Neural cell (in vitro differentiated cells): Measurements from ENCODE around the gene SMARCB1. TPM values are rescaled to one million over a fixed set of nuclear protein-coding genes. Genes with fewer than 3 reads are reported as not detected.

Experiments used
- H2AFZ ChIP-seq: fragments of 200-600, 300-800 bp; sonication (generic), shearing (Covaris generic); 2 replicates; pipeline ENCODE4 v1.6.0; 2014; ENCODE audit warnings: low read depth, mild to moderate bottlenecking, antibody characterized with exemption, low read length, moderate library complexity
- H3F3A ChIP-seq: fragments of 200-600 bp; shearing (Covaris generic); 2 replicates; pipeline ENCODE4 v1.6.1; 2016; ENCODE audit warnings: mild to moderate bottlenecking, moderate library complexity, mixed read lengths, antibody characterized with exemption, low read length; ENCODE audit not compliant: insufficient read depth, poor library complexity, severe bottlenecking
- H3K27ac ChIP-seq: fragments of 200-600, 300-800 bp; sonication (generic), shearing (Covaris generic); 2 replicates; pipeline ENCODE4 v1.5.1; 2014; ENCODE audit warnings: mild to moderate bottlenecking, low read length, moderate library complexity
- H3K27me3 ChIP-seq: fragments of 300-800, 200-600 bp; sonication (generic), shearing (Covaris generic); 2 replicates; pipeline ENCODE4 v1.6.0; 2014; ENCODE audit warnings: mild to moderate bottlenecking, low read depth, low read length, moderate library complexity; ENCODE audit not compliant: insufficient read depth
- H3K36me3 ChIP-seq: fragments of 300-800, 200-600 bp; sonication (generic), shearing (Covaris generic); 2 replicates; pipeline ENCODE4 v1.5.1; 2014; ENCODE audit warnings: mild to moderate bottlenecking, antibody characterized with exemption, low read length, moderate library complexity; ENCODE audit not compliant: insufficient read depth
- H3K4me2 ChIP-seq: fragments of 300-800, 200-600 bp; sonication (generic), shearing (Covaris generic); 2 replicates; pipeline ENCODE4 v1.6.0; 2014; ENCODE audit warnings: mild to moderate bottlenecking, low read length
- H3K4me3 ChIP-seq: fragments of 300-800, 200-600 bp; sonication (generic), shearing (Covaris generic); 2 replicates; pipeline ENCODE4 v1.5.1; 2014; ENCODE audit warnings: mild to moderate bottlenecking, low read length, moderate library complexity
- H3K79me2 ChIP-seq: fragments of 200-600 bp; shearing (Covaris generic); replicated peaks from 2 replicates; pipeline ENCODE4 v1.6.0; 2014; ENCODE audit warnings: mild to moderate bottlenecking, low read length, moderate library complexity; ENCODE audit not compliant: insufficient read depth
- H3K9ac ChIP-seq: fragments of 300-800, 200-600 bp; sonication (generic), shearing (Covaris generic); 2 replicates; pipeline ENCODE4 v1.6.1; 2016; ENCODE audit warnings: mild to moderate bottlenecking, low read length, mixed read lengths
- H3K9me2 ChIP-seq: fragments of 200-600 bp; shearing (Covaris generic); 2 replicates; pipeline ENCODE4 v1.6.1; 2016; ENCODE audit warnings: mild to moderate bottlenecking, low read length, mixed read lengths; ENCODE audit not compliant: insufficient read depth
- H3K9me3 ChIP-seq: fragments of 200-600, 300-800 bp; sonication (generic), shearing (Covaris generic); 2 replicates; pipeline ENCODE4 v1.6.1; 2016; ENCODE audit warnings: mild to moderate bottlenecking, mixed run types, low read length, moderate library complexity, mixed read lengths
- H4K20me1 ChIP-seq: fragments of 200-600 bp; shearing (Covaris generic); 2 replicates; pipeline ENCODE4 v1.6.1; 2016; ENCODE audit warnings: mild to moderate bottlenecking, mixed run types; ENCODE audit not compliant: insufficient read depth
- EP300 ChIP-seq: fragments of 450-650 bp; conservative IDR thresholded peaks from 2 replicates; pipeline ENCODE4 v1.6.1; 2014; ENCODE audit warnings: antibody characterized with exemption, mild to moderate bottlenecking, moderate library complexity; ENCODE audit not compliant: poor library complexity, severe bottlenecking
- EZH2 ChIP-seq: fragments of 200-600, 300-800 bp; shearing (Covaris generic), sonication (generic); IDR thresholded peaks from 2 replicates; pipeline ENCODE4 v1.6.1; 2014; ENCODE audit warnings: antibody characterized with exemption, low read length, borderline replicate concordance, mild to moderate bottlenecking; ENCODE audit not compliant: insufficient read depth, poor library complexity, severe bottlenecking
- MXI1 ChIP-seq: fragments of 450-650 bp; conservative IDR thresholded peaks from 2 replicates; pipeline ENCODE4 v1.6.1; 2014; ENCODE audit warnings: antibody characterized with exemption, mild to moderate bottlenecking; ENCODE audit not compliant: poor library complexity, severe bottlenecking
- POLR2AphosphoS5 ChIP-seq: IDR thresholded peaks from 2 replicates; pipeline ENCODE4 v1.6.1; 2012
- RAD21 ChIP-seq: fragments of 450-650 bp; conservative IDR thresholded peaks from 2 replicates; pipeline ENCODE4 v1.6.1; 2014; ENCODE audit warnings: antibody characterized with exemption, mild to moderate bottlenecking, moderate library complexity
- SMC3 ChIP-seq: fragments of 450-650 bp; conservative IDR thresholded peaks from 2 replicates; pipeline ENCODE4 v1.6.1; 2014; ENCODE audit warnings: antibody characterized with exemption, mild to moderate bottlenecking, moderate library complexity; ENCODE audit not compliant: poor library complexity
- TAF1 ChIP-seq: IDR thresholded peaks from 2 replicates; pipeline ENCODE4 v1.6.1; 2012; ENCODE audit warnings: low read depth
- polyA plus RNA-seq: library from polyadenylated mRNA; depleted of rRNA; stranded (reverse); fragments of >200 nt; gene quantifications from 2 replicates; pipeline ENCODE4 v1.2.3, GENCODE V29; 2014
- TF ChIP-seq, protein P1 (sequence below): fragments of 450-650 bp; IDR thresholded peaks from 2 replicates; pipeline ENCODE4 v1.5.1; 2014; ENCODE audit warnings: antibody characterized with exemption, mild to moderate bottlenecking, moderate library complexity; ENCODE audit not compliant: poor library complexity, severe bottlenecking
- TF ChIP-seq, protein P2 (sequence below): IDR thresholded peaks from 2 replicates; pipeline ENCODE4 v1.6.1; 2012; ENCODE audit warnings: borderline replicate concordance

Gene SMARCB1
- polyA plus RNA-seq, 1 donor from 2014 or later, result 97.5 TPM

DNA sequence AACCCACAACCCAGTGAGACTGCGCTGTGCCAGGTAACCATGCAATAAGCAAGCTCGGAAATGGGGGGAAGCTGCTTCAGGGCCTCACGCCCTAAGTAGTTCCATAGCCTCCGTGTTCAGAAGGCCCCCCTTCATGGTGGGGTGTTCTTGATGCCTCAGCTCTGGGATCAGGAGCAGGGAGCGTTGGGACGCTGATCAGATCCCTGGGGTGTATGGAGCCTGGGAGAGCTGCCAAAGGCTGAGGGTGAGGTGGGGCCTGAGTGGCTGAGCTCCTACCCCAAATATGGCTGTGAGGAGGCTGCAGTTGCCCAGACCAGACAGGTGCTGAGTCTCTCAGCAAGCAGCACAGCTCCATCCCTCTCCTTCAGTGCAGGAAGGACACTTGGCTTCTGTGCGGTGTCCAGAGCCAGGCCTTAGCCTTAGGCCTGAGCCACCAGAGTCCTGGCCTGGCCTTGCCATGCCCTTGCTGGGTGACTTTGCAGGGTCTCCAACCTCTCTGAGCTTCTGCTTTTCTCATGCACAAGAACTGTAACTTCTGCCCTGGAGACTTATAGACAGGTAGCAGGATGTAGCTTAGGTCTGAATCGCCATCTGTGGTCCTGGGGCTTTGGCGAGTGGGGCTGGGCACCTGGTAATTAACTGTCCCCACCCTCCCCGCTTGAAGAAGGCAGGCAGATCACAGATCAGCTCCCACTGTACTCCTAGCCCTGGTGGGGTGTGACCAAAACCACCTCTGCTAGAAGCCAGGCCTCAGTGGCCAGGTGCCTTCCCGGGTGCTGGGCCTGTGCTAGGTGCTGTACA lies 8.8 kb upstream of the SMARCB1 start:
- no peak overlapping the region for H3K4me2 ChIP-seq
- no peaks in the 10 kb centered on the region for H4K20me1 ChIP-seq
- no peak overlapping the region for H3K4me3 ChIP-seq
- H2AFZ ChIP-seq, result no peak overlapping the region
- H3F3A ChIP-seq, result no peaks in the 10 kb centered on the region
- TF ChIP-seq, protein P1, sequence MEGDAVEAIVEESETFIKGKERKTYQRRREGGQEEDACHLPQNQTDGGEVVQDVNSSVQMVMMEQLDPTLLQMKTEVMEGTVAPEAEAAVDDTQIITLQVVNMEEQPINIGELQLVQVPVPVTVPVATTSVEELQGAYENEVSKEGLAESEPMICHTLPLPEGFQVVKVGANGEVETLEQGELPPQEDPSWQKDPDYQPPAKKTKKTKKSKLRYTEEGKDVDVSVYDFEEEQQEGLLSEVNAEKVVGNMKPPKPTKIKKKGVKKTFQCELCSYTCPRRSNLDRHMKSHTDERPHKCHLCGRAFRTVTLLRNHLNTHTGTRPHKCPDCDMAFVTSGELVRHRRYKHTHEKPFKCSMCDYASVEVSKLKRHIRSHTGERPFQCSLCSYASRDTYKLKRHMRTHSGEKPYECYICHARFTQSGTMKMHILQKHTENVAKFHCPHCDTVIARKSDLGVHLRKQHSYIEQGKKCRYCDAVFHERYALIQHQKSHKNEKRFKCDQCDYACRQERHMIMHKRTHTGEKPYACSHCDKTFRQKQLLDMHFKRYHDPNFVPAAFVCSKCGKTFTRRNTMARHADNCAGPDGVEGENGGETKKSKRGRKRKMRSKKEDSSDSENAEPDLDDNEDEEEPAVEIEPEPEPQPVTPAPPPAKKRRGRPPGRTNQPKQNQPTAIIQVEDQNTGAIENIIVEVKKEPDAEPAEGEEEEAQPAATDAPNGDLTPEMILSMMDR, result no peak
- no peak for TF ChIP-seq TAF1
- H3K79me2 ChIP-seq, result no peaks in the 10 kb centered on the region
- no peaks in the 10 kb centered on the region for H3K9me3 ChIP-seq
- no peaks in the 10 kb centered on the region for H3K9me2 ChIP-seq
- H3K9ac ChIP-seq, result no peak overlapping the region
- no peaks in the 10 kb centered on the region for H3K36me3 ChIP-seq
- peaks cover 8% of the 10 kb centered on the region for H3K27me3 ChIP-seq
- H3K27ac ChIP-seq, result no peak overlapping the region

DNA sequence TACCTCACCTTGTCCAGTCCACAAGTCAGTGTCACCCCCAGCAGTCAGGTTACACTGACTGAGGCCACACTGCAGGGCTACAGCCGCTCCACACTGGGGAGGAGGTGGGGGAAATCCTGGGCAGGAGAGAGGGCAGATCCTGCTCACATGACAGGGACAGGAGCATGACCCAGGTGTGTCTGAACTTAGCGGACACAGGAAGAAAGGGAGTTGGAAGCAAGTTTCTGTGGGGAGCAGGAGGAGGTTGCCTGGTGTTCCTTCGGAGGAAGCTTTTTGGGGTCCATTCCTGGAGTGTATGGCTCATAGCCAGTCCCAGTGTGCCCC lies 8.2 kb upstream of the SMARCB1 start:
- H3K9me2 ChIP-seq, result no peaks in the 10 kb centered on the region
- H2AFZ ChIP-seq, result no peak overlapping the region
- no peaks in the 10 kb centered on the region for H3F3A ChIP-seq
- H3K36me3 ChIP-seq, result no peaks in the 10 kb centered on the region
- H4K20me1 ChIP-seq, result no peaks in the 10 kb centered on the region
- no peak overlapping the region for H3K4me3 ChIP-seq
- H3K27ac ChIP-seq, result no peak overlapping the region
- H3K79me2 ChIP-seq, result no peaks in the 10 kb centered on the region
- H3K9me3 ChIP-seq, result no peaks in the 10 kb centered on the region
- H3K27me3 ChIP-seq, result peaks cover 2% of the 10 kb centered on the region
- no peak overlapping the region for H3K9ac ChIP-seq
- no peak overlapping the region for H3K4me2 ChIP-seq
- TF ChIP-seq, protein P2, sequence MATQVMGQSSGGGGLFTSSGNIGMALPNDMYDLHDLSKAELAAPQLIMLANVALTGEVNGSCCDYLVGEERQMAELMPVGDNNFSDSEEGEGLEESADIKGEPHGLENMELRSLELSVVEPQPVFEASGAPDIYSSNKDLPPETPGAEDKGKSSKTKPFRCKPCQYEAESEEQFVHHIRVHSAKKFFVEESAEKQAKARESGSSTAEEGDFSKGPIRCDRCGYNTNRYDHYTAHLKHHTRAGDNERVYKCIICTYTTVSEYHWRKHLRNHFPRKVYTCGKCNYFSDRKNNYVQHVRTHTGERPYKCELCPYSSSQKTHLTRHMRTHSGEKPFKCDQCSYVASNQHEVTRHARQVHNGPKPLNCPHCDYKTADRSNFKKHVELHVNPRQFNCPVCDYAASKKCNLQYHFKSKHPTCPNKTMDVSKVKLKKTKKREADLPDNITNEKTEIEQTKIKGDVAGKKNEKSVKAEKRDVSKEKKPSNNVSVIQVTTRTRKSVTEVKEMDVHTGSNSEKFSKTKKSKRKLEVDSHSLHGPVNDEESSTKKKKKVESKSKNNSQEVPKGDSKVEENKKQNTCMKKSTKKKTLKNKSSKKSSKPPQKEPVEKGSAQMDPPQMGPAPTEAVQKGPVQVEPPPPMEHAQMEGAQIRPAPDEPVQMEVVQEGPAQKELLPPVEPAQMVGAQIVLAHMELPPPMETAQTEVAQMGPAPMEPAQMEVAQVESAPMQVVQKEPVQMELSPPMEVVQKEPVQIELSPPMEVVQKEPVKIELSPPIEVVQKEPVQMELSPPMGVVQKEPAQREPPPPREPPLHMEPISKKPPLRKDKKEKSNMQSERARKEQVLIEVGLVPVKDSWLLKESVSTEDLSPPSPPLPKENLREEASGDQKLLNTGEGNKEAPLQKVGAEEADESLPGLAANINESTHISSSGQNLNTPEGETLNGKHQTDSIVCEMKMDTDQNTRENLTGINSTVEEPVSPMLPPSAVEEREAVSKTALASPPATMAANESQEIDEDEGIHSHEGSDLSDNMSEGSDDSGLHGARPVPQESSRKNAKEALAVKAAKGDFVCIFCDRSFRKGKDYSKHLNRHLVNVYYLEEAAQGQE, result no peak
- TF ChIP-seq SMC3 (no peak), EP300 (no peak), EZH2 (no peak), MXI1 (no peak), POLR2AphosphoS5 (no peak), TAF1 (no peak), RAD21 (no peak)
- TF ChIP-seq, protein P1, result no peak
